HG02840 (cell line): ENCODE data around the gene MUTYH.

Experiments
- ATAC-seq: cut with Tn5 transposase; IDR thresholded peaks from one replicate; pipeline ENCODE4 v1.9.1; 2021; ENCODE audit warnings: mild to moderate bottlenecking, moderate library complexity, moderate number of reproducible peaks; ENCODE audit not compliant: unreplicated experiment, low FRiP score

Gene MUTYH

GRCh38 chr1:45351508-45351907 lies 11.3 kb upstream of the MUTYH start:
- no peak for ATAC-seq

DNA sequence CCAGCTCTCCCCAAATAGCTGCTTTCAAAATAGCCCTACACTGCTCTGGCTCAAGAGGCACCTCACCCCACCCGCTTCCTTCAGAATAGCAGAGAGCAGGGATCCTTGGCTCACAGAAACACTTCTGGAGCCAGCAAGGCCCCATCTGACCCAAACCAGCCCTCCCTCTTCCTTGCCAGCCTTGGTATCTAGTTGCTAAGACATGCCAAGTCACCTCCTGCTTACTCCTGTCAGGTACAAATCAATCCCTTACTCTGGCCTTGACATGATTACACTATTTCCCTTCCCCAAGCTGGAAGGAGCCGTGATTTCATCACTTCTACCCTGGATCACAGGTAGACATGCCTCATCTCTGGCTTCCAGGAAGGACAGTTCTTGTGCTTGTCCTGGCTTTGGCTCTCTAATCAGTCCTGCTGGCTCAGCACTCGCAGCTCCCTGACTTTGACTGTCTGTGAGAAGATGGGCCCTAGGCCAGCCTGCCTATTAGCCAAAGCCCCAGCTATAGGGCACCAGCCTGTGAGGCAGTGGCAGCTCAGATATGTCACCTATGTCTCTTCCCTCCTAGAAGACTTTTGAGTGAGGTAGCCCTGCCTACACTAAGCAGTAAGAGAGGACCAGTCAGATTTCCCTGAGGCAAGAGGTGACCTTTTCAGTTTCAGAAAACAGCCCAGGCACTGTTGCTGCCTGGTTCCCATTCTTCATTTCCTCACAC lies 8.9 kb upstream of the MUTYH start:
- no peak for ATAC-seq

- ATAC-seq = no peak
Measured at GRCh38 chr1:45348609-45348965, 8.3 kb upstream of the MUTYH start.

DNA sequence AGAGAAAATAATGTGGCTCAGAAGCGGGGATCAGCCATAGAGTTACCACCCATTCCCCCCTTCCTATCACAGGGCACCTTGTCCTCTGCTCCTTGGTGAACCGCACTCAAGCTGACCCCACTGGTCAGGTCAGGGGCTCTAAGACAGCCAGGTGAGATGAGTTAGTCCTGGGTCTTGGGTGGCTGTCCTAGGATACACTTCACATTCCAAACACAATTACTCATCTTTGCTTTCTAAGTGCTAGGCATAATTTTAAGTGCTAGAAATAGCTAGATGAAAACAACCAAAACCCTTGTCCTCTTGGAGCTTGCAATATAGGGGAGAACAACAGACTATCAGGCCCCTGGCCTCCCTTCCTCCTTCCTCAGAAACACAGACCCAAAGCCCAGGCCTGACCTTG lies 7.8 kb upstream of the MUTYH start:
- ATAC-seq = no peak

- ATAC-seq = no peak
Measured at GRCh38 chr1:45346473-45346872, 6.2 kb upstream of the MUTYH start.

GRCh38 chr1:45345014-45345413 lies 4.8 kb upstream of the MUTYH start:
- no peak for ATAC-seq

DNA sequence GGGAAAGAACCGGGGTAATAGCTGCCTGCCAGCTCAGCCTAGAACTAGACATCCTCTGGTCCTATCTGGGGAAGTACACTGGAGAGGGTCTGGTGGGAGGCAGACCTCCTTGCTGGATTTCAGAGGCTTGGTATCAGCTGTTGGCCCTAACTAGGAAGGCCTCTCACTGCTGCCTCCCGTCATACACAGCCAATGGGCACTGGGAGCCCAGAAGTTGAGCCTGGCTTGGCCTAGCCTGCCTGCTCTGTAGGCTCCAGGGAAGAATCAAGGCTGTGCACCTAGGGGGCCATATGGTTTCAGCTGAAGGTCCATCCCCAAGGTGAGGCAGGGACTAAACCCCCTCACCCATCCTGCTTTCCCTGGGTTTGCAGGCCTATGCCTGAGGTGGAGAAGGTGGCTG lies 4.3 kb upstream of the MUTYH start:
- ATAC-seq = no peak

DNA sequence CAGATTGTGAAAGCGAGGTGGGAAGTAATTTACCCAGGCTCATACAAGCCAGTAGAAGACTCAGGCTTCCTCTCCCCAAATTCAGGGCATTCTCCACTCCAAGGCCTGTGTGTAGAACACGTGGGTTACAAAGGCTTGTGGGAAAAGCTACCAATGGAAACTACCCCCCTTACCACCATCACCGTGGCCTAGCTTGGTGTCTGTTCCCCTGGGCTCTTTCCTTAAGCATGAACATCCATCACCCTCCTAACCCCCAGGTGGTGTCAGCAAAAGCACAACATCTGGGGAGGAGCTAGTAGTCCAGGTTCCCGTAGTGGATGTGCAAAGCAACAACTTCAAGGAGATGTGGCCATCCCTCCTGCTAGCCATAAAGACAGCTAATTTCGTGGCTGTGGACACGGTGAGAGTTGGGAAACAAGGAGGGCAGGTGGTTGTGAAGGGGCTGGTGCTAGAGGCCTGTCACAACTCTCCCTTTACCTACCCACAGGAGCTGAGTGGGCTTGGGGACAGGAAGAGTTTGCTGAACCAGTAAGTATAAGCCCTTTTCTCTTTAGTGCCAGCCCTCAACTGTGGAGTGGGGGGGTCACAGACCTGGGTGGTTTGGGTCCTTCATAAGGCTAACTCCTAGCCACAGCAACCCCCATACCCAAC lies 701 bp upstream of the MUTYH start:
- ATAC-seq = no peak

DNA sequence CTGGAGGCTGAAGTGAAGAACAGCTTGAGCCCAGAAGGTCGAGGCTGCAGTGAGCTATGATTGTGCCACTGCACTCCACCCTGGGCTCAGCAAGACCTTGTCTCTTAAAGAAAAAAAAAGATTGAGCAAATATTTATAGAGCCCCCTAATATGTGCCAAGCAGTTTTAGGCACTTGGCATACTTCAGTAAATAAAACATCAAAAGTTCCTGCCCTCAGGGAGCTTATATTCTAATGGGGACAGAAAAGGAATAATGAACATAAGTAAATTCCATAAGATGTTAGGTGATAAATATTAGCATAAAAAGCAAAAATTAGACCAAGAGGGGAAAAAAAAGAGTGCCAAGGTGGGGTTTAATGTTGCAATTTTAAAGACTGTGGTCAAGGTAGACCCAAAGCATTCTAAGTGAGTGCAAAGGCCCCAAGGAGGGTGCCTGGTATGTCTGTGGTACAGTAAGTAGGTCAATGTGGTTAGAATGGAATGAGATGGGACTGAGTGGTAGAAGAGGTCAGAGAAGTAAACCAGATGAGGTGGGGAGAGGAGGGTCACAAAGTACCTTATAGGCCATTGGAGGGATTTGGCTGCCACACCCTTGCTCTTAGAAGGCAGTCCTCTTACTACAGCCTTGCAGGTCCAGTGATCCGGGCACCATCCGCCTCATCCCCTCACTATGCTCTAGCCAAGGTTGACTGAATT lies 2.5 kb downstream of the MUTYH start:
- ATAC-seq = no peak

DNA sequence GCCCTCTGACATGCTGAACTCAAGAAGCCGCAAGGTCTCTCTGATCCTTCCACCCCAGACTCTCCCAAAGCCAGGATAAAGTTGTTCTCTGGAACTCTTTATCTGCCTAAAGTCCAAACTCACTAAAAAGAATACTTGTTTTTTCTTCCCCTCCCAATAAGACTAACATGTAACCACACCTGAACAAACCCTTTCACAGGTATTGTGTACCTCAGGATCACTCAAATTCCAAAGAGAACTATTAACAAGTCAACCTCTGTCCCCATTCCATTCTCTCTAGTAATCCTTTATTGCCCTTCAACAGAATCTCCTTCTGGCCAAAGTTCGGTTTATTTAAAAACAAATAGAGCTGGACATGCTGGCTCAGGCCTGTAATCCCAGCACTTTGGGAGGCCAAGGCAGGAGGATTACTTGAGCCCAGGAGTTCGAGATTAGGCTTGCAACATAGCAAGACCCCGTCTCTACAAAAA lies 4.3 kb downstream of the MUTYH start:
- no peak for ATAC-seq

DNA sequence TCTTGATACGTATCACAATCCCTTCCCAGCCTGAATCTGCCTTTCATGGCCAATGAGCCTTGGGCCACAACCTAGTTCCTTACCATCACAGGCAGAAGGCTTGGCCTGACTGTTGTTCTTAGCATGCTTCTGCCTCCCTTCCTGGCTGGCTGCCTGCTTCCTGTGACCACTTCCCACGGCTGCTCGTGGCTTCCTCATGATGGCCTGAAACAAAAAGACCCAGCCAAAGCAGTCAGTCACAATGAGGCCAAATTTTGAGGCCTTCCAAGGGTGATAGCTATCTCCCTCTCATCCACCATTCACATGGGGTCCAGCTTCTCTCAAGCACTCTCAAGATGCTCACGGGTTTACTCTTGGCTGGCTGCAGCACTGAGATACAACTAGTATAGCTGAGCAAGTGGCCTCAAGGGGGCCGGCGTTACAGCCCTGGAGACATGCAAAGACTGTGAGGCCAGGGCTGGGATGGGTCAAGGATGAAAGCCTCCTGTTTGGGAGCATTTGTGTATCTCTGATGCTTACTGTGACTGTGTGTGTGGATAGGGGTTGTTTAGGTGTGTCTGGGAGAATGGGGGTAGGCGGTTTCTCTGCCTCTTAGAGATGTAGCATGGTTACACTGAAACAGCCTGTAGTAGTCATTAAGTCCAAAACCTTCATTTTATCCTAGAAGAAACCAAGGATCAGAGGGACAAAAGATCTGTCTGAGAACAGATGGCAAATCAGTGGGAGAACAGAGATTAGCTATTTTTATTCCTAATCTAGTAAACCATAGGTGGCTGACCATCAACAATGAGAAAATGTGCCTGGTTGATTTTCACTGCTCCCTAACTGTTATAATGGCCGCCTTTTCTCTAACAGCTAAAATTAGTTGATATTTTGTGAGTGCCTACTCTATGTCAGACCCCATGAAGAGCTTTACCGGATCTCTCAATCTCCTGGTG lies 5.7 kb downstream of the MUTYH start:
- ATAC-seq = no peak

DNA sequence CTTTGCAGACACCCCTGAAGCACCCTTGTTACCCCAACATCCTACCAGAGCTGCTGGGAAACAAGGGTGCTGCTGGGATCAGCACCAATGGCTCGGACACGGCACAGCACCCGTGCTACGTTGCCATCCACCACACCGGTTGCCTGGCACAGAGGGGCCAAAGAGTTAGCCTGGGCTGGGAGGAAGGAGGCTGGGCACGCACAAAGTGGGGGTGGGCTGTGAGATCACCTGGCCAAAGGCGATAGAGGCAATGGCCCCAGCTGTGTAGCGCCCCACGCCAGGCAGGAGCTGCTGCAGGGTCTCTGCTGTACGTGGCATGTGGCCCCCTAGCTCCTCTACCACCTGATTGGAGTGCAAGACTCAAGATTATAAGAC lies 7.9 kb downstream of the MUTYH start:
- no peak for ATAC-seq

- no peak for ATAC-seq
Measured at GRCh38 chr1:45331436-45332345, 8.5 kb downstream of the MUTYH start.

- ATAC-seq = no peak
Measured at GRCh38 chr1:45329445-45329844, 10.8 kb downstream of the MUTYH start.

DNA sequence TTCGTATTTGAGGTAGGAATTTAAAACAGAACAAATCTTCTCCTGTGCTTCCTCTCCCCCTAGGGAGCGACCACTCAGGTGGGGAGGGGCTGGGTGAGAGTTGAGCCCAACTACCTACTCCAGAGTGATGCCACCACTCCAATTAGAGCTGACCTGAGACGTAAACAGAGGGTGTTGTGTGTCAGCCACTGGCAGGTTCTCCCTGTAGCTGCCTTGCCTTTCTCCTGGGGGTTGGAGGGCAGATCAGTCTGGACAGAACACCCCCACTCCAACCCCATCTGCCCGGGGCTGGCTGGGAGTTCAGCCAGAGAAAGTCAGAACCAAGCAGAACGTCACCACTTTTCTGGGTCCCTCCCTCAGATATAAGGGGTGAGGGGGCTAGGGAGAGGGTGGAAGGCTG lies 11.6 kb downstream of the MUTYH start:
- no peak for ATAC-seq

DNA sequence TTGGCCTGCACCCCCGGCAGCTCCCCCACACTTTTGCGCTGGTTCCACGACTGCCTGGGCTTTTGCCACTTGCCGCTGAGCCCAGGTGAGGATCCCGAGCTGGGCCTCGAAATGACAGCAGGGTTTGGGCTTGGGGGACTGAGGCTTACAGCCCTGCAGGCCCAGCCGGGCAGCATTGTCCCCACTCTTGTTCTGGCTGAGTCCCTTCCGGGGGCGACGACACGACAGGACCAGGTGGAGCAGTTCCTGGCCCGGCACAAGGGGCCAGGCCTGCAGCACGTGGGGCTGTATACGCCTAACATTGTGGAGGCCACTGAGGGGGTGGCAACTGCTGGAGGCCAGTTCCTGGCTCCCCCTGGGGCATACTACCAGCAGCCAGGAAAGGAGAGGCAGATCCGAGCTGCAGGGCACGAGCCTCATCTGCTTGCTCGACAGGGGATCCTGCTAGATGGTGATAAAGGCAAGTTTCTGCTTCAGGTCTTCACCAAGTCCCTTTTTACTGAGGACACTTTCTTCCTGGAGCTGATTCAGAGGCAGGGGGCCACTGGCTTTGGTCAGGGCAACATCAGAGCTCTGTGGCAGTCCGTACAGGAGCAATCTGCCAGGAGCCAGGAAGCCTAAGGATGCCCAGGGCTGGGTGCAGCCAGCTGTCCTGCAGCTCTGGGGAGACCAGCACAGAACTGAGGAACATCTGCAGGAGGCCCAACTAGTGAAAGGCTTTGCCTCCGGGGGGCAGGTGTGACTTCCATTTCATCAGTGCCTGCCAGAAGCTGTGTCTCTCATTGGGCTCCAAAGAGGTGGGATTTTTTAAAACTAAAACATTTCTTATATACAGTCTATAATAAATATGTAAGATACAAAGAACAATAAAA lies 12.4 kb downstream of the MUTYH start:
- no peak for ATAC-seq

DNA sequence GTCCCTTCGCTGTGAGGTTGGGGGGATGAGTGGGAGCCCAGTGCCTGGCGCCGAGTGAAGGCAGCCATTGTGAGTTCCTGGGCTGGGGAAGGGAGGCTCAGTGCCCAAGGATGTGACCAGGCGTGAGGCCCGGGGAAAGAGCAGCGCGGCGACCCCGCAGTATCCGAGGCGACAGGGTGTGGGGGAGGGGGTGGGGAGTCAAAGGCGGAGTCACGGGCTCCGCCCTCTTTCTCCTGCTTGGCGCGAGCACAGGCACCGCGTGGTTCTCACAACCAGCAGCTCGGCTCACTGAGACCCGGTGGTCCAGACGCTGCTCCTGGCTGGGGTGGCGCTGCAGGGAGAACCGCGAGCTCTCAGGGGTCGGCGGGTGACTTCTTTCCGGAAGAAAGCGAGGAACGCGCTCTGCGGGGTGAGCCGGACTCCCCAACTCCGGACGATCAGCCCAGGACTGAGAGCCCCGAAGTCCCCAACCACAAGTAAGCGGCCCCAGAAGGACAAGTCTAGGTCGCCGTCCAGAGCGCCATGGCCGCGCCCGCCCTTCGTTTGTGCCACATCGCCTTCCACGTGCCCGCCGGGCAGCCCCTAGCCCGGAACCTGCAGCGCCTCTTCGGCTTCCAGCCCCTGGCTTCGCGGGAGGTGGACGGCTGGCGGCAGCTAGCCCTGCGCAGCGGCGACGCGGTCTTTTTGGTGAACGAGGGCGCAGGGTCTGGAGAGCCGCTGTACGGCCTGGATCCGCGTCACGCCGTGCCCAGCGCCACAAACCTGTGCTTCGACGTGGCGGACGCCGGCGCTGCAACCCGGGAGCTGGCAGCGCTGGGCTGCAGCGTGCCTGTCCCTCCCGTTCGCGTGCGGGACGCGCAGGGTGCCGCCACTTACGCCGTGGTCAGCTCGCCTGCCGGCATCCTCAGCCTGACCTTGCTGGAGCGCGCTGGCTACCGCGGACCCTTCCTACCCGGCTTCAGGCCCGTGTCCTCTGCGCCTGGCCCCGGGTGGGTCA lies 13.3 kb downstream of the MUTYH start, which contains the start of gene HPDL:
Gene HPDL (plus strand): TSS at position 269 of the 997 bp plus-strand sequence. CDS start 254 bp downstream, at position 523.
- ATAC-seq = no peak
